Ishikawa (cell line): ENCODE results near the gene DPH1.

Experiments
- CEBPB ChIP-seq: IDR thresholded peaks from 2 replicates; pipeline ENCODE4 v1.6.1; 2012
- CREB1 ChIP-seq: IDR thresholded peaks from 2 replicates; pipeline ENCODE4 v1.6.1; 2012; ENCODE audit warnings: low read depth
- EGR1 ChIP-seq: IDR thresholded peaks from 2 replicates; pipeline ENCODE4 v1.6.1; 2012
- EP300 ChIP-seq: IDR thresholded peaks from 2 replicates; pipeline ENCODE4 v1.6.1; 2012; ENCODE audit warnings: borderline replicate concordance
- FOXM1 ChIP-seq: IDR thresholded peaks from 2 replicates; pipeline ENCODE4 v1.6.1; 2012; ENCODE audit warnings: low read depth, borderline replicate concordance
- MAX ChIP-seq: IDR thresholded peaks from 2 replicates; pipeline ENCODE4 v1.6.1; 2012
- NFIC ChIP-seq: IDR thresholded peaks from 2 replicates; pipeline ENCODE4 v1.6.1; 2012
- RAD21 ChIP-seq: IDR thresholded peaks from 2 replicates; pipeline ENCODE4 v1.6.1; 2012; ENCODE audit warnings: low read depth
- REST ChIP-seq: IDR thresholded peaks from 2 replicates; pipeline ENCODE4 v1.6.1; 2012; ENCODE audit warnings: low read depth, mild to moderate bottlenecking
- TAF1 ChIP-seq: IDR thresholded peaks from 2 replicates; pipeline ENCODE4 v1.6.1; 2012; ENCODE audit warnings: low read depth, mild to moderate bottlenecking
- TCF12 ChIP-seq: IDR thresholded peaks from 2 replicates; pipeline ENCODE4 v1.6.1; 2012; ENCODE audit warnings: low read depth
- TEAD4 ChIP-seq: IDR thresholded peaks from 2 replicates; pipeline ENCODE4 v1.6.1; 2012
- USF1 ChIP-seq: IDR thresholded peaks from 2 replicates; pipeline ENCODE4 v1.6.1; 2012
- YY1 ChIP-seq: IDR thresholded peaks from 2 replicates; pipeline ENCODE4 v1.6.1; 2012; ENCODE audit warnings: low read depth
- ZBTB7A ChIP-seq: IDR thresholded peaks from 2 replicates; pipeline ENCODE4 v1.6.1; 2012; ENCODE audit warnings: low read depth

The DPH1 gene

GRCh38 chr17:2012499-2012898 is 17.5 kb upstream of the DPH1 start:
- TF ChIP-seq ZBTB7A: no peak
- TF ChIP-seq EGR1: no peak
- TF ChIP-seq RAD21: no peak
- no peak for TF ChIP-seq USF1
- TF ChIP-seq REST: no peak
- TF ChIP-seq TAF1: no peak

- TF ChIP-seq EGR1: no peak
- no peak for TF ChIP-seq USF1
- TF ChIP-seq TEAD4: no peak
- no peak for TF ChIP-seq TCF12
- no peak for TF ChIP-seq FOXM1
- TF ChIP-seq CREB1: no peak
- no peak for TF ChIP-seq CEBPB
- no peak for TF ChIP-seq TAF1
Observed at GRCh38 chr17:2013994-2014317, 16.0 kb upstream of the DPH1 start.

- TF ChIP-seq USF1 (no peak), NFIC (no peak), REST (no peak), MAX (no peak), EGR1 (no peak), TCF12 (no peak), CEBPB (no peak), YY1 (no peak)
Observed at GRCh38 chr17:2015314-2015713, 14.6 kb upstream of the DPH1 start.

- TF ChIP-seq TCF12: no peak
- TF ChIP-seq YY1: no peak
- TF ChIP-seq ZBTB7A: no peak
- TF ChIP-seq EGR1: no peak
- no peak for TF ChIP-seq CEBPB
- no peak for TF ChIP-seq EP300
- no peak for TF ChIP-seq FOXM1
- TF ChIP-seq RAD21: no peak
Observed at GRCh38 chr17:2016494-2016893, 13.5 kb upstream of the DPH1 start.

GRCh38 chr17:2017274-2017941 is 12.5 kb upstream of the DPH1 start:
- no peak for TF ChIP-seq TEAD4
- TF ChIP-seq CREB1: no peak
- TF ChIP-seq TAF1: no peak
- TF ChIP-seq YY1: no peak
- TF ChIP-seq MAX: no peak
- no peak for TF ChIP-seq TCF12
- no peak for TF ChIP-seq EGR1

GRCh38 chr17:2018716-2019510 is 11.0 kb upstream of the DPH1 start:
- no peak for TF ChIP-seq TCF12
- no peak for TF ChIP-seq MAX
- TF ChIP-seq YY1: no peak
- no peak for TF ChIP-seq TEAD4
- no peak for TF ChIP-seq ZBTB7A
- no peak for TF ChIP-seq CREB1
- no peak for TF ChIP-seq NFIC
- no peak for TF ChIP-seq RAD21
- TF ChIP-seq FOXM1: no peak
- no peak for TF ChIP-seq CEBPB
